HepG2 (cell line): ENCODE measurements around the gene AVPR2. TPM values are rescaled to one million over a fixed set of nuclear protein-coding genes. Genes with fewer than 3 reads are reported as not detected.
A peak's percentile ranks its signal among the peaks of the same experiment; 100 is the strongest.

Experiments
- ATAC-seq: fragments of 200-7000 bp; cut with Tn5 transposase; 3 replicates; pipeline ENCODE4 v1.9.1; 2020; ENCODE audit warnings: mild to moderate bottlenecking, moderate library complexity
- BruUV-seq: library from RNA; stranded (reverse); fragments of 400-500 nt; replicated peaks from 2 replicates; lab custom pipeline; 2021; lab: Mats Ljungman, UMichigan
- CTCF ChIA-PET: fragments of 300-600 bp; formaldehyde crosslinking; extraction: SDS; loops from one replicate; lab custom pipeline; 2021; ENCODE audit warnings: low total read pairs, inconsistent platforms, low intra/inter-chr PET ratio; lab: Yijun Ruan, JAX
- POLR2A ChIA-PET: fragments of 350-600 bp; sonication (Branson Sonifier 250); formaldehyde crosslinking; loops from one replicate; lab custom pipeline; 2020; ENCODE audit warnings: antibody characterized with exemption, inconsistent platforms; lab: Yijun Ruan, JAX
- DNase-seq: peaks from one replicate; pipeline ENCODE4 v3.0.0-alpha.2; 2015; ENCODE audit warnings: low spot score
- FAIRE-seq: peaks from 3 replicates; lab custom pipeline; 2011; peaks lifted over from hg19 to GRCh38; lab: Jason Lieb, UNC
- H2AFZ ChIP-seq: one replicate; pipeline ENCODE4 v1.6.1; 2011; ENCODE audit warnings: low read length, inconsistent platforms
- H3K27ac ChIP-seq: fragments of 300-600 bp; 3 replicates; pipeline ENCODE4 v1.8.0; 2011; ENCODE audit warnings: mixed run types, mild to moderate bottlenecking, mixed read lengths, low read length, inconsistent platforms; ENCODE audit not compliant: insufficient read depth; ENCODE audit errors: extremely low read length
- H3K27me3 ChIP-seq, 2 experiments: fragments of 200-600 bp in 1 of 2; 2 replicates in 1 of 2; 3 replicates in 1 of 2; pipeline versions ENCODE4 v1.6.0 to v1.8.0; 2011; ENCODE audit warnings: low read length in 2 of 2, mild to moderate bottlenecking in 2 of 2, moderate library complexity in 2 of 2, inconsistent platforms in 1 of 2; ENCODE audit not compliant: insufficient read depth in 2 of 2, control insufficient read depth in 1 of 2
- H3K36me3 ChIP-seq, 2 experiments: fragments of 200-600 bp in 1 of 2; replicated peaks in 1 of 2; 2 replicates in 1 of 2; 3 replicates in 1 of 2; pipeline versions ENCODE4 v1.5.1 to v1.8.0; 2011; ENCODE audit warnings: low read length in 2 of 2, inconsistent platforms in 1 of 2; ENCODE audit not compliant: insufficient read depth in 2 of 2, control insufficient read depth in 1 of 2
- H3K4me1 ChIP-seq: 2 replicates; pipeline ENCODE4 v1.5.1; 2012; ENCODE audit warnings: low read length, inconsistent platforms; ENCODE audit not compliant: insufficient read depth
- H3K4me2 ChIP-seq: 2 replicates; pipeline ENCODE4 v1.6.0; 2011; ENCODE audit warnings: low read depth, low read length, inconsistent platforms
- H3K4me3 ChIP-seq, 3 experiments: fragments of 200-600 bp in 1 of 3; sonication (generic), shearing (Covaris generic) in 1 of 3; replicated peaks in 1 of 3; 2 replicates each; pipeline ENCODE4 v1.5.1; 2011 to 2016; ENCODE audit warnings: low read length in 3 of 3, inconsistent platforms in 2 of 3, low read depth in 2 of 3, mild to moderate bottlenecking in 2 of 3, control low read depth in 1 of 3, mixed read lengths in 1 of 3; ENCODE audit not compliant: insufficient read depth in 1 of 3
- H3K79me2 ChIP-seq: one replicate; pipeline ENCODE4 v1.6.1; 2011; ENCODE audit warnings: low read length, inconsistent platforms; ENCODE audit not compliant: insufficient read depth
- H3K9ac ChIP-seq: 2 replicates; pipeline ENCODE4 v1.6.0; 2011; ENCODE audit warnings: mild to moderate bottlenecking, low read depth, low read length, inconsistent platforms; ENCODE audit not compliant: insufficient read depth
- H3K9me3 ChIP-seq: 2 replicates; pipeline ENCODE4 v1.5.1; 2012; ENCODE audit warnings: mild to moderate bottlenecking, low read length
- H4K20me1 ChIP-seq: 2 replicates; pipeline ENCODE4 v1.6.0; 2011; ENCODE audit warnings: inconsistent platforms, mild to moderate bottlenecking, low read length, moderate library complexity; ENCODE audit not compliant: insufficient read depth
- MTF2 ChIP-seq: sonication (generic); formaldehyde crosslinking; IDR thresholded peaks from 2 replicates; pipeline ENCODE4 v1.5.0; 2020; ENCODE audit warnings: missing genetic modification reagents, borderline replicate concordance
- RBFOX2 ChIP-seq: fragments of 200-400 bp; formaldehyde crosslinking; IDR thresholded peaks from 2 replicates; pipeline ENCODE4 v1.6.1; 2017; ENCODE audit warnings: low read depth, mild to moderate bottlenecking, low read length
- SMC3 ChIP-seq: IDR thresholded peaks from 2 replicates; pipeline ENCODE4 v1.6.1; 2011; ENCODE audit warnings: low read length, improper control_type of control experiment
- ZNF225 ChIP-seq: sonication (generic); formaldehyde crosslinking; IDR thresholded peaks from 2 replicates; pipeline ENCODE4 v1.4.0; 2020; ENCODE audit warnings: mild to moderate bottlenecking, missing genetic modification reagents
- ZNF510 ChIP-seq: sonication (generic); formaldehyde crosslinking; IDR thresholded peaks from 2 replicates; pipeline ENCODE4 v1.4.0; 2020; ENCODE audit warnings: low read depth, mild to moderate bottlenecking, missing genetic modification reagents
- ZNF652 ChIP-seq: IDR thresholded peaks from 2 replicates; pipeline ENCODE4 v1.6.1; 2016; ENCODE audit warnings: low read depth, borderline replicate concordance
- ZNF75D ChIP-seq: sonication (generic); formaldehyde crosslinking; IDR thresholded peaks from 2 replicates; pipeline ENCODE4 v1.8.1; 2023; ENCODE audit warnings: missing genetic modification reagents, mild to moderate bottlenecking, borderline replicate concordance
- ZNF776 ChIP-seq: sonication (generic); formaldehyde crosslinking; IDR thresholded peaks from 2 replicates; pipeline ENCODE4 v1.4.0; 2020; ENCODE audit warnings: mild to moderate bottlenecking, missing genetic modification reagents
- WGBS: methylation state at CpG from one replicate; pipeline ENCODE4 v1.1.6; 2017; ENCODE audit warnings: low lambda C conversion rate; 5-methylcytosine and 5-hydroxymethylcytosine counted together
- in situ Hi-C: cut with HindIII; loops from 2 replicates; pipeline ENCODE4 v1.10.0; 2017; ENCODE audit warnings: low pct_unique_long_range_greater_than_20kb; ENCODE audit not compliant: extremely low pct_ligation_motif_present
- intact Hi-C: fragments of 100-400 bp; cut with micrococcal nuclease; formaldehyde crosslinking; loops from one replicate; pipeline ENCODE4 v1.10.0; 2022; ENCODE audit not compliant: unreplicated experiment
- polyA plus RNA-seq, 8 experiments: library from polyadenylated mRNA; depleted of rRNA in 3 of 8; stranded (reverse) in 7 of 8; unstranded in 1 of 8; fragments of >200 nt; fragmentation: Illumina TruSeq in 4 of 8; extraction: Trizol in 4 of 8; gene quantifications; 2 replicates each; pipeline versions ENCODE4 v1.2.1 to v1.2.3, GENCODE V29; 2011 to 2016; ENCODE audit warnings: low read depth in 4 of 8, missing spikeins in 1 of 8, mixed read lengths in 1 of 8; ENCODE audit not compliant: insufficient read depth in 1 of 8
- total RNA-seq, 5 experiments: library from RNA; depleted of rRNA; stranded (reverse); fragments of >200 nt; fragmentation: Illumina TruSeq; extraction: Trizol; gene quantifications; 2 replicates each; pipeline ENCODE4 v1.2.3, GENCODE V29; 2016; ENCODE audit warnings: low read depth in 1 of 5
- TF ChIP-seq, protein P1 (sequence below): sonication (generic); formaldehyde crosslinking; IDR thresholded peaks from 2 replicates; pipeline ENCODE4 v1.4.0; 2020; ENCODE audit warnings: missing genetic modification reagents
- TF ChIP-seq, protein P2 (sequence below): sonication (generic); formaldehyde crosslinking; IDR thresholded peaks from 2 replicates; pipeline ENCODE4 v1.4.0; 2020; ENCODE audit warnings: missing genetic modification reagents

AVPR2 gene
- total and polyA plus RNA-seq, 2 of the 13 experiments (the other 11 are each of a cell fraction or from before 2014, with no cell fraction given), result not detected

DNA sequence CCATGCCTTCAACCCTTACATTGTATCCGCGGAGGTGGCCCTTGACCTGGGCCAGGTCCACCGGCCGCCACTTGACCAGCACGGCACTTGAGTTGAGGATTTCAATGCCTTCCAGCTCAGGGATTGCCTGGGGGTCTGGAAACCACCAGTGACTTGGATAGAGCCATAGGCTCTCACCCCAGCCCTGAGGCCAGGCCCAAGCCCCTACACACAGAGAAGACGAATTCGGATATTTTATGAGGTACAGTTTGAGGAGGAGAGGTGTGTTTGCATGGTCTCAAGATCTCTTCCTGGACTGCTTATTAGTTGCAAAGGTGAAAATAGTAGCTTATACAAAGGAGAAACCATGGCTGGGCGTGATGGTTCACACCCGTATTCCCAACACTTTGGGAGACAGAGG is 38.8 kb upstream of the AVPR2 start:
- 76% methylated on average over 4 of the region's 9 CpGs for WGBS
- Histone ChIP-seq H3K4me2 (no peak overlapping the region), H3K4me3 (no peak overlapping the region), H3K36me3 (no peaks in the 10 kb centered on the region), H4K20me1 (no peaks in the 10 kb centered on the region), H3K9ac (no peak overlapping the region), H3K4me1 (no peaks in the 10 kb centered on the region), H2AFZ (no peak overlapping the region), H3K27me3 (no peaks in the 10 kb centered on the region), H3K9me3 (no peaks in the 10 kb centered on the region), H3K79me2 (no peaks in the 10 kb centered on the region), H3K27ac (no peak overlapping the region)
- POLR2A ChIA-PET, result no interaction called here
- no peak for FAIRE-seq
- BruUV-seq, result no TSS peak
- TF ChIP-seq ZNF652 (CRISPR knock-in tag) (no peak), SMC3 (no peak)
- DNase-seq, result no peak
- intact Hi-C loops, result no loop called here
- ATAC-seq, result no peak
- CTCF ChIA-PET, result no interaction called here
- in situ Hi-C loops, result no loop called here

GRCh38 chrX:153866302-153867019 is 38.0 kb upstream of the AVPR2 start:
- intact Hi-C loops (no loop called here), in situ Hi-C loops (no loop called here)
- no peaks in the 10 kb centered on the region for H3K36me3 ChIP-seq
- FAIRE-seq (no peak), DNase-seq (no peak), ATAC-seq (no peak)
- H3K27me3 ChIP-seq, result no peaks in the 10 kb centered on the region
- no peaks in the 10 kb centered on the region for H3K9me3 ChIP-seq
- BruUV-seq, result no TSS peak
- no peaks in the 10 kb centered on the region for H3K4me1 ChIP-seq
- H3K4me2 ChIP-seq, result no peak overlapping the region
- no peak overlapping the region for H3K9ac ChIP-seq
- H4K20me1 ChIP-seq, result no peaks in the 10 kb centered on the region
- no peaks in the 10 kb centered on the region for H3K79me2 ChIP-seq
- no peak overlapping the region for H3K4me3 ChIP-seq
- ChIA-PET CTCF (no interaction called here), POLR2A (no interaction called here)
- 97% methylated on average over 6 of the region's 22 CpGs for WGBS
- TF ChIP-seq ZNF776 (CRISPR knock-in tag) (no peak), ZNF225 (CRISPR knock-in tag) (no peak), RBFOX2 (no peak), MTF2 (CRISPR knock-in tag) (no peak), ZNF75D (CRISPR knock-in tag) (no peak), ZNF510 (CRISPR knock-in tag) (no peak)
- TF ChIP-seq, protein P1, sequence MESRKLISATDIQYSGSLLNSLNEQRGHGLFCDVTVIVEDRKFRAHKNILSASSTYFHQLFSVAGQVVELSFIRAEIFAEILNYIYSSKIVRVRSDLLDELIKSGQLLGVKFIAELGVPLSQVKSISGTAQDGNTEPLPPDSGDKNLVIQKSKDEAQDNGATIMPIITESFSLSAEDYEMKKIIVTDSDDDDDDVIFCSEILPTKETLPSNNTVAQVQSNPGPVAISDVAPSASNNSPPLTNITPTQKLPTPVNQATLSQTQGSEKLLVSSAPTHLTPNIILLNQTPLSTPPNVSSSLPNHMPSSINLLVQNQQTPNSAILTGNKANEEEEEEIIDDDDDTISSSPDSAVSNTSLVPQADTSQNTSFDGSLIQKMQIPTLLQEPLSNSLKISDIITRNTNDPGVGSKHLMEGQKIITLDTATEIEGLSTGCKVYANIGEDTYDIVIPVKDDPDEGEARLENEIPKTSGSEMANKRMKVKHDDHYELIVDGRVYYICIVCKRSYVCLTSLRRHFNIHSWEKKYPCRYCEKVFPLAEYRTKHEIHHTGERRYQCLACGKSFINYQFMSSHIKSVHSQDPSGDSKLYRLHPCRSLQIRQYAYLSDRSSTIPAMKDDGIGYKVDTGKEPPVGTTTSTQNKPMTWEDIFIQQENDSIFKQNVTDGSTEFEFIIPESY (CRISPR knock-in tag), result 0 out of 2 replicates have a peak, but pooled peaks have one; percentile 50
- TF ChIP-seq, protein P2, sequence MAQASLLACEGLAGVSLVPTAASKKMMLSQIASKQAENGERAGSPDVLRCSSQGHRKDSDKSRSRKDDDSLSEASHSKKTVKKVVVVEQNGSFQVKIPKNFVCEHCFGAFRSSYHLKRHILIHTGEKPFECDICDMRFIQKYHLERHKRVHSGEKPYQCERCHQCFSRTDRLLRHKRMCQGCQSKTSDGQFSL (CRISPR knock-in tag), result no peak
- H2AFZ ChIP-seq, result no peak overlapping the region
- H3K27ac ChIP-seq, result no peak overlapping the region
